HepG2 (cell line): ENCODE measurements around the gene TTC32.

Experiments
- FOSL2 ChIP-seq: sonication (generic); formaldehyde crosslinking; IDR thresholded peaks from 2 replicates; pipeline ENCODE4 v1.4.0; 2020; ENCODE audit warnings: missing genetic modification reagents
- MAF1 ChIP-seq: sonication (generic); formaldehyde crosslinking; IDR thresholded peaks from 2 replicates; pipeline ENCODE4 v1.5.0; 2020; ENCODE audit warnings: missing genetic modification reagents, borderline replicate concordance
- PHF20 ChIP-seq: sonication (generic); formaldehyde crosslinking; IDR thresholded peaks from 2 replicates; pipeline ENCODE4 v1.5.0; 2020; ENCODE audit warnings: mild to moderate bottlenecking, missing genetic modification reagents
- XRCC5 ChIP-seq: fragments of 200-400 bp; formaldehyde crosslinking; optimal IDR thresholded peaks from 2 replicates; pipeline ENCODE3; 2017; ENCODE audit warnings: mild to moderate bottlenecking, low read length
- ZNF335 ChIP-seq: sonication (generic); formaldehyde crosslinking; IDR thresholded peaks from 2 replicates; pipeline ENCODE4 v1.4.0; 2020; ENCODE audit warnings: missing genetic modification reagents

DNA sequence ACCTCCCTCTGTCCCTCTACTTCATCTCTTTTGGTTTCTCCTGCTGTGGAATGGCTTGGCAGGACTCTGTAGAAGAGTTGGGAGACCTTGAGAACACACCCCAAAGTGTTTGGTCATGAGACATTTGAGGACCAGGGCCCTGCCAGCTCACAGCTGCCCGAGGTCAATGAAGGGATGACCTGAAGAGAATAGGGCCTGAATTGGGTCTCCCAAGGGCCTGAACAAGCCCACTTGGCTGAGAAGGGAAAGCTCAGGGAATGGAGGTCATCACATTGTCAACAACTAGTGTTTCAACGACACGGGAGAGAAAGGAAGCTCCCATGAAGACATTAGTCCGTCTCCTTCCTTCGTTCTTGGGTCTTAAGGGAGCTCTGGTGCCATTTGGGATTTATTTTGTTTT, 52.8 kb downstream of the TTC32 start:
- TF ChIP-seq XRCC5 (no peak), FOSL2 (CRISPR knock-in tag) (no peak), ZNF335 (CRISPR knock-in tag) (no peak), PHF20 (no peak), MAF1 (no peak)
